ENCODE measurements around the gene CIB1. TPM values are rescaled to one million over a fixed set of nuclear protein-coding genes. Genes with fewer than 3 reads are reported as not detected.

The CIB1 gene
- total and polyA plus RNA-seq, 2 of the 8 experiments (the other 6 are each of a cell fraction or from before 2014, with no cell fraction given), result 26.0 to 63.5 TPM

GRCh38 chr15:90205050-90205848 lies 28.5 kb downstream of the CIB1 start:
- H3K23me2 ChIP-seq (ENCODE audit: low read depth, low read length), result peaks cover 16% of the 10 kb centered on the region
- peaks cover 0 to 19% (median 7%) of the 10 kb centered on the region in 4 experiments; a peak in 5 of 7 replicates for H3K4me1 ChIP-seq (replicated peaks in 1 of 4; ENCODE audit: control insufficient read depth in 3 of 4, insufficient read depth in 4 of 4, low read length in 3 of 4)
- no peak overlapping the region for H3K14ac ChIP-seq (ENCODE audit: insufficient read length)
- H3K27me3 ChIP-seq (replicated peaks in 1 of 4; ENCODE audit: control insufficient read depth in 3 of 4, extremely low read depth in 1 of 4, insufficient read depth in 3 of 4, low read length in 3 of 4), result no peaks in the 10 kb centered on the region
- no peak overlapping the region for H2BK5ac ChIP-seq (ENCODE audit: low read depth, low read length)
- peaks cover 6 to 29% of the 10 kb centered on the region in 2 experiments for H4K20me1 ChIP-seq (replicated peaks in 1 of 2; ENCODE audit: control insufficient read depth in 1 of 2, insufficient read depth in 2 of 2, low read length in 2 of 2)
- no peak overlapping the region for H4K5ac ChIP-seq (ENCODE audit: insufficient read length, low read depth, low read length)
- no peak overlapping the region for H3K23ac ChIP-seq (ENCODE audit: insufficient read length)
- ChIA-PET POLR2A (ENCODE audit: partially characterized antibody) (interaction anchor here (1.3 to 2.0 kb wide), 2 partner anchors 9 to 14 kb away, joined by 3 to 5 read pairs; no protein-coding TSS in a partner anchor), CTCF (ENCODE audit: partially characterized antibody) (interaction anchor here (0.6 to 12.6 kb wide), 7 partner anchors 12 to 352 kb away, joined by 3 to 182 read pairs (median 3); no protein-coding TSS in a partner anchor)
- no peak overlapping the region; a peak in 1 of 4 replicates for H3K4me2 ChIP-seq (ENCODE audit: insufficient read depth in 1 of 2, low read depth in 2 of 2, low read length in 2 of 2)
- no peak overlapping the region for H3K4ac ChIP-seq (replicated peaks; ENCODE audit: insufficient read length, low read depth, low read length)
- H3K56ac ChIP-seq (replicated peaks; ENCODE audit: insufficient read length, low read depth, low read length), result no peak overlapping the region
- peaks cover 9 to 62% of the 10 kb centered on the region in 2 experiments for H3K79me2 ChIP-seq (ENCODE audit: control insufficient read depth in 1 of 2, insufficient read depth in 2 of 2, low read length in 2 of 2)
- H4K91ac ChIP-seq (replicated peaks; ENCODE audit: insufficient read length, low read length), result no peak overlapping the region
- no peak overlapping the region for H3K9ac ChIP-seq (replicated peaks in 1 of 4; ENCODE audit: extremely low read depth in 1 of 4, low read depth in 3 of 4, low read length in 3 of 4)
- H4K8ac ChIP-seq (ENCODE audit: extremely low read depth, insufficient read depth, low read length), result no peak overlapping the region
- no peak overlapping the region for H3K18ac ChIP-seq (ENCODE audit: extremely low read depth, low read length)
- H3K27ac ChIP-seq (ENCODE audit: low read depth, low read length), result no peak overlapping the region
- WGBS, 2 experiments (ENCODE audit: extremely low coverage in 1 of 2, insufficient coverage in 1 of 2, insufficient read length in 1 of 2, insufficient replicate concordance in 2 of 2, low coverage in 1 of 2, low lambda C conversion rate in 2 of 2, missing lambda C conversion rate in 1 of 2), result 84% methylated on average over 10 of the region's 10 CpGs; no CpG with 5 or more reads in 1 of the 2 experiments
- no peak overlapping the region for H2BK20ac ChIP-seq (ENCODE audit: low read length)
- H3K4me3 ChIP-seq (ENCODE audit: extremely low read depth in 1 of 4, insufficient read depth in 2 of 4, low read depth in 3 of 4, low read length in 4 of 4), result no peak overlapping the region
- peaks cover 18% of the 10 kb centered on the region for H3K79me1 ChIP-seq (ENCODE audit: low read depth, low read length)
- FAIRE-seq, result no peak
- no peak overlapping the region for H2AK5ac ChIP-seq (ENCODE audit: low read depth, low read length)
- no peak overlapping the region for H2BK120ac ChIP-seq (replicated peaks; ENCODE audit: low read depth, low read length)
- no peaks in the 10 kb centered on the region for H3K9me3 ChIP-seq (ENCODE audit: insufficient read depth in 2 of 2, low read depth in 1 of 2, low read length in 1 of 2)
- H2BK15ac ChIP-seq (ENCODE audit: low read length), result no peak overlapping the region
- no peak overlapping the region for H2AFZ ChIP-seq (ENCODE audit: low read length)
- H2BK12ac ChIP-seq (ENCODE audit: low read depth, low read length), result no peak overlapping the region
- DNase-seq (ENCODE audit: low read depth in 1 of 2, low spot score in 2 of 2), result no peak
- TF ChIP-seq POLR2A (IDR thresholded peaks at IDR 0.05; ENCODE audit: control extremely low read depth in 1 of 2, low read depth in 2 of 2, low read length in 2 of 2) (no peak), JUN (IDR thresholded peaks at IDR 0.05; ENCODE audit: low read depth, low read length) (no peak), TCF12 (IDR thresholded peaks at IDR 0.05; ENCODE audit: low read depth, low read length) (no peak), CTBP2 (IDR thresholded peaks at IDR 0.05; ENCODE audit: borderline replicate concordance, insufficient read depth, insufficient read length, low read length) (no peak), FOSL1 (IDR thresholded peaks at IDR 0.05; ENCODE audit: insufficient read depth, low read depth, low read length) (no peak), TAF7 (optimal IDR thresholded peaks at IDR 0.05; ENCODE audit: borderline replicate concordance, low read depth, low read length) (no peak), NRF1 (IDR thresholded peaks at IDR 0.05; ENCODE audit: low read depth, low read length) (no peak), SIX5 (IDR thresholded peaks at IDR 0.05; ENCODE audit: low read depth, low read length) (no peak), PHF8 (conservative IDR thresholded peaks at IDR 0.05; ENCODE audit: low read depth, low read length) (no peak), MAFK (IDR thresholded peaks at IDR 0.05; ENCODE audit: low read depth, low read length) (no peak)
- peaks cover 0 to 3% (median 2%) of the 10 kb centered on the region in 4 experiments; a peak in 4 of 8 replicates for H3K36me3 ChIP-seq (ENCODE audit: control insufficient read depth in 2 of 4, insufficient read depth in 4 of 4, low read length in 3 of 4)
